GM12878 (cell line): ENCODE data around the gene CFAP299. TPM values are rescaled to one million over a fixed set of nuclear protein-coding genes. Genes with fewer than 3 reads are reported as not detected.

Experiments
- ATAC-seq: fragments of 200-7000 bp; cut with Tn5 transposase; 3 replicates; pipeline ENCODE4 v1.9.1; 2020; ENCODE audit warnings: mild to moderate bottlenecking, moderate library complexity
- BruUV-seq: library from RNA; stranded (reverse); fragments of 400-500 nt; replicated peaks from 2 replicates; lab custom pipeline; 2021; lab: Mats Ljungman, UMichigan
- CTCF ChIA-PET: fragments of 300-600 bp; sonication (Branson Sonifier 250); formaldehyde crosslinking; extraction: SDS; loops from one replicate; lab custom pipeline; 2021; ENCODE audit warnings: inconsistent platforms; lab: Yijun Ruan, JAX
- POLR2A ChIA-PET: fragments of 350-600 bp; formaldehyde crosslinking; extraction: SDS; loops from one replicate; lab custom pipeline; 2021; ENCODE audit warnings: inconsistent platforms; lab: Charles Lee
- RAD21 ChIA-PET: fragments of 300-600 bp; sonication (Branson Sonifier 250); formaldehyde crosslinking; loops from one replicate; lab custom pipeline; 2023; ENCODE audit warnings: antibody characterized with exemption; ENCODE audit not compliant: unreplicated experiment; lab: Charles Lee
- SMC1A ChIA-PET: fragments of 300-600 bp; sonication (Branson Sonifier 250); formaldehyde crosslinking; loops from one replicate; lab custom pipeline; 2023; ENCODE audit not compliant: unreplicated experiment, uncharacterized antibody; lab: Charles Lee
- DNase-seq: peaks from one replicate; pipeline ENCODE4 v3.0.0-alpha.2; 2011; ENCODE audit warnings: low read depth, low spot score
- FAIRE-seq: peaks from 3 replicates; lab custom pipeline; 2011; peaks lifted over from hg19 to GRCh38; lab: Jason Lieb, UNC
- H2AFZ ChIP-seq: 2 replicates; pipeline ENCODE4 v1.6.0; 2011; ENCODE audit warnings: low read depth, low read length, control low read depth; ENCODE audit not compliant: control insufficient read depth
- H3K27ac ChIP-seq: 2 replicates; pipeline ENCODE4 v1.5.1; 2011; ENCODE audit warnings: control low read depth; ENCODE audit not compliant: control insufficient read depth, insufficient read depth
- H3K27me3 ChIP-seq, 2 experiments: replicated peaks in 1 of 2; 2 replicates each; pipeline versions ENCODE4 v1.6.0 to v1.6.1; 2011; ENCODE audit warnings: low read length in 1 of 2; ENCODE audit not compliant: control insufficient read depth in 2 of 2, insufficient read depth in 2 of 2
- H3K36me3 ChIP-seq, 2 experiments: 2 replicates each; pipeline ENCODE4 v1.5.1; 2011; ENCODE audit warnings: low read length in 1 of 2; ENCODE audit not compliant: control insufficient read depth in 2 of 2, insufficient read depth in 2 of 2
- H3K4me1 ChIP-seq: 2 replicates; pipeline ENCODE4 v1.6.1; 2011; ENCODE audit warnings: mild to moderate bottlenecking, low read length, moderate library complexity, mixed read lengths; ENCODE audit not compliant: control insufficient read depth, insufficient read depth
- H3K4me2 ChIP-seq: 2 replicates; pipeline ENCODE4 v1.6.0; 2011; ENCODE audit warnings: control low read depth; ENCODE audit not compliant: control insufficient read depth, insufficient read depth
- H3K4me3 ChIP-seq: fragments of 200-600 bp; sonication (generic); 2 replicates; pipeline ENCODE4 v1.5.1; 2016
- H3K79me2 ChIP-seq: 2 replicates; pipeline ENCODE4 v1.6.0; 2011; ENCODE audit warnings: low read length; ENCODE audit not compliant: control insufficient read depth, insufficient read depth
- H3K9ac ChIP-seq: 2 replicates; pipeline ENCODE4 v1.8.0; 2011; ENCODE audit warnings: low read length, control low read depth, mixed read lengths; ENCODE audit not compliant: control insufficient read depth, insufficient read depth
- H3K9me3 ChIP-seq: replicated peaks from 3 replicates; pipeline ENCODE4 v1.5.1; 2011; ENCODE audit warnings: mild to moderate bottlenecking, low read length; ENCODE audit not compliant: control insufficient read depth, insufficient read depth
- H4K20me1 ChIP-seq: 2 replicates; pipeline ENCODE4 v1.6.0; 2011; ENCODE audit not compliant: control insufficient read depth, insufficient read depth
- CBX3 ChIP-seq: fragments of 200-600 bp; sonication (generic); IDR thresholded peaks from 2 replicates; pipeline ENCODE4 v1.6.1; 2016; ENCODE audit warnings: low read depth, borderline replicate concordance
- CEBPZ ChIP-seq: fragments of 150-350 bp; IDR thresholded peaks from 2 replicates; pipeline ENCODE4 v1.6.1; 2016; ENCODE audit warnings: low read depth, low read length
- FOXK2 ChIP-seq: fragments of 450-650 bp; IDR thresholded peaks from 2 replicates; pipeline ENCODE4 v1.6.1; 2017; ENCODE audit warnings: mild to moderate bottlenecking, moderate library complexity
- GATAD2B ChIP-seq: fragments of 450-650 bp; conservative IDR thresholded peaks from 2 replicates; pipeline ENCODE4 v1.6.1; 2017; ENCODE audit warnings: low read depth, mild to moderate bottlenecking, moderate library complexity
- NKRF ChIP-seq: fragments of 450-650 bp; conservative IDR thresholded peaks from 2 replicates; pipeline ENCODE4 v1.6.1; 2017; ENCODE audit warnings: mild to moderate bottlenecking, moderate library complexity
- NR2C1 ChIP-seq: fragments of 450-650 bp; IDR thresholded peaks from 2 replicates; pipeline ENCODE4 v1.6.1; 2017; ENCODE audit warnings: antibody characterized with exemption, mild to moderate bottlenecking, moderate library complexity
- NR2C2 ChIP-seq: IDR thresholded peaks from 2 replicates; pipeline ENCODE4 v1.6.1; 2011; ENCODE audit warnings: borderline replicate concordance, low read depth; ENCODE audit not compliant: control insufficient read depth, insufficient read length
- NR2F1 ChIP-seq: fragments of 450-650 bp; conservative IDR thresholded peaks from 2 replicates; pipeline ENCODE4 v1.6.1; 2017; ENCODE audit warnings: mild to moderate bottlenecking
- PML ChIP-seq: IDR thresholded peaks from 2 replicates; pipeline ENCODE4 v1.6.1; 2012; ENCODE audit warnings: low read length, inconsistent platforms
- SP1 ChIP-seq: IDR thresholded peaks from one replicate; pipeline ENCODE4 v1.6.1; 2011; ENCODE audit warnings: low read depth, low read length
- SREBF2 ChIP-seq: IDR thresholded peaks from 2 replicates; pipeline ENCODE4 v1.6.1; 2012; ENCODE audit warnings: mild to moderate bottlenecking, low read length
- SRF ChIP-seq, 2 experiments: IDR thresholded peaks; 2 replicates each; pipeline ENCODE4 v1.6.1; 2011; ENCODE audit warnings: low read depth in 2 of 2, low read length in 2 of 2, mild to moderate bottlenecking in 1 of 2, moderate library complexity in 1 of 2
- WRNIP1 ChIP-seq: IDR thresholded peaks from 2 replicates; pipeline ENCODE4 v1.6.1; 2011; ENCODE audit warnings: low read depth, low read length, improper control_type of control experiment, borderline replicate concordance
- YBX1 ChIP-seq: fragments of 450-650 bp; IDR thresholded peaks from 2 replicates; pipeline ENCODE4 v1.6.1; 2016; ENCODE audit warnings: antibody characterized with exemption
- ZBTB4 ChIP-seq: fragments of 450-650 bp; formaldehyde crosslinking; IDR thresholded peaks from 2 replicates; pipeline ENCODE4 v1.4.0; 2022; ENCODE audit warnings: mild to moderate bottlenecking, moderate library complexity
- ZNF384 ChIP-seq: IDR thresholded peaks from 2 replicates; pipeline ENCODE4 v1.6.1; 2012; ENCODE audit warnings: low read depth, mild to moderate bottlenecking, low read length, improper control_type of control experiment, borderline replicate concordance
- ZNF622 ChIP-seq: fragments of 450-650 bp; IDR thresholded peaks from 2 replicates; pipeline ENCODE4 v1.6.1; 2017; ENCODE audit warnings: mild to moderate bottlenecking, inconsistent platforms
- WGBS: methylation state at CpG from one replicate; pipeline ENCODE4 v1.1.6; 2016; ENCODE audit warnings: low lambda C conversion rate; ENCODE audit not compliant: insufficient replicate concordance, insufficient coverage; ENCODE audit errors: missing lambda C conversion rate; 5-methylcytosine and 5-hydroxymethylcytosine counted together
- in situ Hi-C: fragments of 300-500 bp; cut with MboI; formaldehyde crosslinking; loops from 9 replicates; pipeline ENCODE4 v1.14.3; 2018; ENCODE audit warnings: mixed read lengths
- intact Hi-C: fragments of 100-400 bp; cut with micrococcal nuclease; formaldehyde crosslinking; loops from one replicate; pipeline ENCODE4 v1.14.2; 2022; ENCODE audit not compliant: unreplicated experiment
- polyA plus RNA-seq, 11 experiments: library from polyadenylated mRNA; depleted of rRNA in 4 of 11; unstranded in 6 of 11; stranded (reverse) in 5 of 11; fragments of >200 nt; fragmentation: Nextera tagmentation in 4 of 11; fragmentation: Illumina TruSeq in 1 of 11; extraction: Ambion mirVana in 4 of 11; extraction: Trizol in 1 of 11; gene quantifications; 1 replicate in 1 of 11; 2 replicates in 10 of 11; pipeline versions ENCODE4 v1.2.1 to v1.2.3, GENCODE V29; 2011 to 2016; ENCODE audit warnings: inconsistent platforms in 2 of 11, missing spikeins in 2 of 11, low read depth in 1 of 11
- total RNA-seq, 4 experiments: library from RNA; depleted of rRNA in 3 of 4; stranded (reverse); fragments of >200 nt in 3 of 4; fragmentation: Illumina TruSeq in 1 of 4; extraction: Trizol in 1 of 4; gene quantifications; 2 replicates each; pipeline versions ENCODE4 v1.2.1 to v1.2.3, GENCODE V29; 2013 to 2021

The CFAP299 gene
- total and polyA plus RNA-seq, 10 of the 15 experiments (the other 5 are each of a cell fraction or from before 2014, with no cell fraction given), result 0.06 to 0.34 TPM; not detected in 8

GRCh38 chr4:80921441-80921840, 585.9 kb downstream of the CFAP299 start (continued):
- TF ChIP-seq ZBTB4 (no peak), SP1 (no peak)

GRCh38 chr4:80922941-80923340, 587.4 kb downstream of the CFAP299 start:
- no peak for ATAC-seq
- Histone ChIP-seq H3K36me3 (no peaks in the 10 kb centered on the region), H2AFZ (no peak overlapping the region), H3K79me2 (no peaks in the 10 kb centered on the region), H3K4me2 (no peak overlapping the region), H3K9me3 (no peaks in the 10 kb centered on the region), H3K4me3 (no peak overlapping the region), H4K20me1 (no peaks in the 10 kb centered on the region), H3K4me1 (no peaks in the 10 kb centered on the region), H3K27me3 (no peaks in the 10 kb centered on the region), H3K27ac (no peak overlapping the region), H3K9ac (no peak overlapping the region)
- RAD21 ChIA-PET, result interaction anchor here (0.6 to 1.3 kb wide), 2 partner anchors 9 to 46 kb away, joined by 3 to 4 read pairs; no protein-coding TSS in a partner anchor
- CTCF ChIA-PET, result interaction anchor here (0.9 to 1.4 kb wide), 2 partner anchors 10 to 51 kb away, joined by 3 read pairs; no protein-coding TSS in a partner anchor
- no TSS peak for BruUV-seq
- no peak for FAIRE-seq
- intact Hi-C loops, result no loop called here
- 47% methylated on average over 2 of the region's 2 CpGs for WGBS
- SMC1A ChIA-PET, result no interaction called here
- in situ Hi-C loops, result no loop called here
- no peak for DNase-seq
- POLR2A ChIA-PET, result no interaction called here
- TF ChIP-seq NR2C1, result no peak
- TF ChIP-seq CBX3, result no peak
- no peak for TF ChIP-seq YBX1
- TF ChIP-seq GATAD2B, result no peak
- TF ChIP-seq WRNIP1, result no peak
- TF ChIP-seq SREBF2, result no peak
- no peak for TF ChIP-seq PML
- TF ChIP-seq ZNF622, result no peak
- no peak for TF ChIP-seq NR2F1
- no peak for TF ChIP-seq ZNF384
- TF ChIP-seq FOXK2, result no peak
- no peak for TF ChIP-seq SRF (IDR thresholded peaks at IDR 0.05; ENCODE audit: low read depth in 2 of 2, low read length in 2 of 2)
- no peak for TF ChIP-seq NR2C2
- no peak for TF ChIP-seq CEBPZ
- no peak for TF ChIP-seq NKRF
